Gastrocnemius medialis (tissue), 4 donors: ENCODE data around the gene ZBTB39.

Source experiments
- POLR2A ChIP-seq, 2 donors: fragments of 450-650 bp; IDR thresholded peaks; one replicate each; pipeline ENCODE4 v1.6.1; 2017; ENCODE audit warnings: antibody characterized with exemption in 2 of 2, mild to moderate bottlenecking in 2 of 2, moderate library complexity in 2 of 2
- TF ChIP-seq, protein P1 (sequence below), 5 experiments: fragments of 450-650 bp in 3 of 5; fragments of 200-600 bp in 2 of 5; sonication (generic) in 2 of 5; IDR thresholded peaks in 4 of 5; conservative IDR thresholded peaks in 1 of 5; 1 replicate in 4 of 5; 2 replicates in 1 of 5; pipeline ENCODE4 v1.5.1; 2016 to 2019; ENCODE audit warnings: antibody characterized with exemption in 5 of 5, mild to moderate bottlenecking in 3 of 5, moderate library complexity in 3 of 5

DNA sequence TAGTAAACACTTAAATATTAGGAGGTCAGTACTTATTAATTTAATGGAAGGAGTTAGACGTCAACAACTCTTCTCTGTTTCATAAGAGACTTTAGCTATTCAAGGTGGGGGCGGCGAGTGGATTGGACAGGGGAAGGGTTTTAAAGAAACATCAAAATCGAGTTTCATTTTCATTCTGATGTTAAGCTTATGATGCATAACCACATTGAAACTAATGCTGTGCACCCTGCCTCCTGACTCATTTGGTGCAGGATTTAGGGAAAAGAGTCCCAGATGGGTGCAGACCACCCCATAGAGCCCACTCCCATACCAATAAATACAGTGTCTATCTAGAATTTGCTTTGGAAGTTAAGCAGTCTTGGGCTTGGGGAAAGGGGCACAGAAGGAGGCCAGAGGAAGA lies 7.4 kb downstream of the ZBTB39 start:
- no peak for TF ChIP-seq POLR2A (IDR thresholded peaks at IDR 0.05)
- TF ChIP-seq, protein P1, sequence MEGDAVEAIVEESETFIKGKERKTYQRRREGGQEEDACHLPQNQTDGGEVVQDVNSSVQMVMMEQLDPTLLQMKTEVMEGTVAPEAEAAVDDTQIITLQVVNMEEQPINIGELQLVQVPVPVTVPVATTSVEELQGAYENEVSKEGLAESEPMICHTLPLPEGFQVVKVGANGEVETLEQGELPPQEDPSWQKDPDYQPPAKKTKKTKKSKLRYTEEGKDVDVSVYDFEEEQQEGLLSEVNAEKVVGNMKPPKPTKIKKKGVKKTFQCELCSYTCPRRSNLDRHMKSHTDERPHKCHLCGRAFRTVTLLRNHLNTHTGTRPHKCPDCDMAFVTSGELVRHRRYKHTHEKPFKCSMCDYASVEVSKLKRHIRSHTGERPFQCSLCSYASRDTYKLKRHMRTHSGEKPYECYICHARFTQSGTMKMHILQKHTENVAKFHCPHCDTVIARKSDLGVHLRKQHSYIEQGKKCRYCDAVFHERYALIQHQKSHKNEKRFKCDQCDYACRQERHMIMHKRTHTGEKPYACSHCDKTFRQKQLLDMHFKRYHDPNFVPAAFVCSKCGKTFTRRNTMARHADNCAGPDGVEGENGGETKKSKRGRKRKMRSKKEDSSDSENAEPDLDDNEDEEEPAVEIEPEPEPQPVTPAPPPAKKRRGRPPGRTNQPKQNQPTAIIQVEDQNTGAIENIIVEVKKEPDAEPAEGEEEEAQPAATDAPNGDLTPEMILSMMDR (IDR thresholded peaks at IDR 0.05 in 4 of 5, conservative IDR thresholded peaks at IDR 0.05 in 1 of 5): no peak
